NCI-H1930 (cell line): ENCODE measurements around the gene FYN.

Experiments
- DNase-seq, 2 experiments: peaks; one replicate each; lab custom pipeline; 2025; lab: John Stamatoyannopoulos, UW

FYN gene

DNA sequence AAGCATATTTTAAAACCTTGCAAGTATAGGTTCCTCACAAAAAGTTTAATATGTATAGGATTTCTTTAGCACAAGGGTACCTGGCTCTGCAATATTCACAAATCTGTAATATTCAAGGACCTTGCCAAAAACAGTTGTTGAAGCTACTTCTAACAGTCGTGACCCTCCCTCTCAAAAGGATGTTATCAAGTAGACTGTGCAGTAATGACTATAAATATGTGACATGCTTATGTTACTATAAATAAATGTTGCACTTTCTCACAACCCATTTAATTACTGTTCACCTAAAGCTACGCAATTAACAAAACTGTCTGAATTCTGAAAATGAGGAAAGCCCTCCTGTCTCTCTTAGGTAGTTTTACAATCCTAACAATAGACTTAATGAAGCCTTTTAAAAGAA, 41.8 kb downstream of the FYN start:
- DNase-seq = no peak

- no peak for DNase-seq
Measured at GRCh38 chr6:111829998-111830397, 43.3 kb downstream of the FYN start.

DNA sequence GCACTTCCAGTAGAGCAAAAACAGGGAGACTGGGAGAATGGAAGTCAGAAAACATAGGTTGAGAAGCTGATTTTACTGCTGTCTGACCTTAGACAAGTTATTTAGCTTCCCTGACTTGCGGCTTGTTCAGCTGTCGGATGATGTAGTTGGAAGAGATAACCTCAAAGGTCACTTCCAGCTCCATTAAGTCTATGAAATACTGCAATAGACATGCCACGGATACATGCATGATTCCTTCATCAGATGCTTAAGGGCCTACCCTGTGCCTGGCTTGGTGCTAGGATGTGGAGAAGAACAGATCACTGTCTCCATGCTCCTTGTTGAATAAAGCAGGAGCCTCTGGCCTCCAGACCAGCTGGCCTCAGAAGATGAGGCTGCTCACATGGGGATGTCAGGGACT, 43.7 kb downstream of the FYN start:
- no peak for DNase-seq

DNA sequence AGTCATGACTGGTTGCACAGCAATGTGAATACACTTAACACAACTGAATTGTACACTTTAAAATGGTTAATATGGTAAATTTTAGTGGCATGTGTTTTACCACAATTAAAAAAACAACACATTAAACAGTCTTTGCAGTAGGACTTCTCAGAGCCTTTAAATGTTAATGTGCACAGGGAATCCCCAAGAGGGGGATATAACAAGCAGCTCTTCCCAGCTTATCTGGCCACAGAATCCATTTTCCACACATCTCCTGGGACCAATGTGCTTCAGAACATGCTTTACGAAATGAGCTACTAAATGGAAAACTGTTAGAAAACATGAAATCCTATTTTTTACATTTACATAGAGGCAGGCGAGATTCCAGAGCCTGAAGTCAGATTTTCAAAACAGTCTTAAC, 44.4 kb downstream of the FYN start:
- no peak for DNase-seq

- no peak for DNase-seq
Measured at GRCh38 chr6:111825439-111826086, 47.7 kb downstream of the FYN start.

DNA sequence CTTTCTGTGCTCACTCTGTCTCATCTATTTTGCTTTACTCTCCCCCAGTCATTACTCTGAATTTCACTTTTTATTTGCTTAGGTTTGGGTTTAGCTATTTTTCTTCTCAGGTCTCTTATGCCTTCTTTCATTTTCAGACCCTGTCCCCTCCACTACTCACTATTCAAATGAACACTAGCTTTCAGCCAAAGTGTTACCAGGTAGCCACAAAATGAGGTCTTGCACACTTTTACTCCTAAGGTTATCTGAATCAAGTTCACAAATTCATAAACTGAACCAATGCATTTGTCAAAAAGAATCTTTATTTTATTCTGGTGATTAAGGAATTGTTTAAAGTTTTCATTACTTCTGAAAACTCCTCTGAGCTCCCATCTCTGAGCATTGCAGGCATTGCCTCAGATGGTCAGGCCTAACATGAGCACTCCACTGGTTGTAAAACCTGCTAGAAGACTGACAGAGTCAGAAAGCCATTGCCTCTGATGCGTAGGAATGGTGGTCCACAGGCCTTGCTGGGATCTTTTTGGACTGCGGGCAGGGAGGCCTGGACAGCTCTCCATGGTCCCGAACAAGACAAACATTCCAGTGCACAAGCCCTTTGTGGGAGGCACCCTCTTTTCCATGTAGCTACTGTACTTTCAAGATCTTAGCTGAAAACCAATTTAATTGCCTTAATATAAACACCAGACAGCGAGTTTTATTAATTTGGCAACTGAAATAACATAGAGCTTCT, 48.5 kb downstream of the FYN start:
- DNase-seq = no peak

DNA sequence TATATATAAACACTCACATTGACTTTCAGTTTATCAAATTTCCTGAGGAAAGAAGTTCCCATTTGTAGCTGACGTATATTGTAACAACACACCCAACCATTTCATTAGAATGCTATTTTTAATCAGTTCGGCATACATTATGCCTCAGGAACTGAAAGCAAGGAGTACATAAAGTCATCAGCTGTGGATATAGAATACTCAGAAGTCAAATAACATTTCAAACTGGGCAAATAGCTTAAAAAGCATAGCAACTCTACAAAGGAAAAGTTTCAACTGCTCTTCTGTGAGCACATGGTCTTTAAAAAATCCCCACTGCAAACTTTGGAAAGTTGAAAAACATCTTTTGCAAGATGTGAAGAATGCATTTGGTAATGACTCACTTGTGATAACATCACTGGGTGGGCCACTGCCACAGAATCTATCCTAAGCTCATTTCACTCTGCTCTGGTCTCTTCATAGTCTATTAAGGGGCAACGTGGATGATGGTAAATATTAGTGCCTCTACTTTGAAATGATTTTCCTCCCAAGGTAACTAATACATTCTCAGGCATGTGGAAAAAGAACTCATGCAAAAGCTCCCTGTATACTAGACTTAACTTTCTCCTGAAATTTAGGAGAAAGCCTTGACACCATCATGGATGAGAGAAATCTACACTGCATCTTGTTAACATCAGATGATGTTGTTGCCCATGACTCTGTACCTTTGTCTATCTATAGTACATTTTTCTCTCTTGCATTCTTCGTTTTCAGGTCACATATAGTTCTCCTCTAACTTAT, 49.2 kb downstream of the FYN start:
- DNase-seq = no peak

GRCh38 chr6:111823012-111823411, 50.2 kb downstream of the FYN start:
- no peak for DNase-seq

- no peak for DNase-seq
Measured at GRCh38 chr6:111819458-111819857, 53.8 kb downstream of the FYN start.

DNA sequence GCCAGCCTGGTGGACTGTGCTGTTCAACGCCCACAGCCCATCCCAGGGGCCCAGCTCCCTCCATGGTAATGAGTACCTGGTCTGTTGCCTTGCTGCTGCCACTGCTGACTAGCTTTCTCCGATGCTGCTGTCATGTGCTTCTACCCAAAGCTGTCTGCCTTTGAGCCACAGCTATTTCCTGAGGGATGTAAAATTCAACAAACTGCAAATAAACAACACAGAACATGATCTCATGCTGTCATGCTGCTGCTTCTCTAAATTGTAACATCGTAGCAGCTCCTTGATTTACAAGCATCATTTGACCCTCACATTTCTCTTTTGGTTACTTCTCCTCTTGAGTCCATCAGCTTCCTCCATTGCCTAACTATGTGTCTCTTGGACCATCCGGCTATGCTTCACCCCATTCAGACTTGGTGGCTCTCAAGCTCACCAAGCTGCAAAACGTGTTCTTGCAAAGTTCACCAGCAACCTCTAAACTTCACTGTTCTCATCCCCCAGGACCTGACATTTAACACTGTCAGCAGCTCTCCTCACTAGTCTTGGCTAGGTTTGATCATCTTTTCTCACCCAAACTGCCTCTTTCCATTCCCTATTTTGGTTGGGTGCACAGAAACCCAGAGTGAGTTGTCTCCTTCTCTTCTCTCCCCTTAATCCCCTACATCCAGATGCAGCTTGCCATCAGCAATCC, 54.6 kb downstream of the FYN start:
- no peak for DNase-seq

DNA sequence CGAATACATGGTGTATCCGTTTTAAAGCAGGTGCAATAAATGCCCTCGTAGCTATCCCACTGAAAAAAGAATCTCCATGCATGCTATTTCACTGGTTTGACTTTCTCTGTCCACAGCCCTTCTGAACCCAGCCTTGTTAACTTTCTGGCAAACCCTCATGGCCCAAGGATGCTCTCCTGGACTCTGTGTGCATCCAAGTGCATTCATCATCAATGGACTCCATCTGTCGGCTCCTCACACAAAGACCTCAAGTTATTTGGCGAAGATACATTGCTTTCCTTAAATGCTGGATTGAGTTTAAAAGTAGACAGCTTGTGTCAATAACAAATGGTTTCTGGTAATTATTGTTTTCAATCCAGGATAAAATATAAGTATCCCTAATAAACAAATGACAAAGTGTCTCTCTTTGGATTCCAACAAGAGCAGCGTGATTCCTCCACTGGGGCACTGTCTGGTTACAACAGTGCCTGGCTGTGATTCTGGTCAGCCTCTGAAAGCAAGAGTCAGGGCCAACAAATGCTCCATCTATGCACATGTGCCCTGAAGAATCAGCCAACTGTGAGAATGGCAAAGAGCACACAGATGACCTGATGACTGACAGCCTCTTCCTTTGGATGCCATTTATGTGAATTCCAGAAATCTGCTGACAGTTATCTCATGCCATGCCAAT, 55.7 kb downstream of the FYN start:
- DNase-seq = no peak

- DNase-seq = no peak
Measured at GRCh38 chr6:111813677-111814310, 59.5 kb downstream of the FYN start.

GRCh38 chr6:111813237-111813636, 60.0 kb downstream of the FYN start:
- no peak for DNase-seq

GRCh38 chr6:111812060-111813038, 60.9 kb downstream of the FYN start:
- DNase-seq = no peak

DNA sequence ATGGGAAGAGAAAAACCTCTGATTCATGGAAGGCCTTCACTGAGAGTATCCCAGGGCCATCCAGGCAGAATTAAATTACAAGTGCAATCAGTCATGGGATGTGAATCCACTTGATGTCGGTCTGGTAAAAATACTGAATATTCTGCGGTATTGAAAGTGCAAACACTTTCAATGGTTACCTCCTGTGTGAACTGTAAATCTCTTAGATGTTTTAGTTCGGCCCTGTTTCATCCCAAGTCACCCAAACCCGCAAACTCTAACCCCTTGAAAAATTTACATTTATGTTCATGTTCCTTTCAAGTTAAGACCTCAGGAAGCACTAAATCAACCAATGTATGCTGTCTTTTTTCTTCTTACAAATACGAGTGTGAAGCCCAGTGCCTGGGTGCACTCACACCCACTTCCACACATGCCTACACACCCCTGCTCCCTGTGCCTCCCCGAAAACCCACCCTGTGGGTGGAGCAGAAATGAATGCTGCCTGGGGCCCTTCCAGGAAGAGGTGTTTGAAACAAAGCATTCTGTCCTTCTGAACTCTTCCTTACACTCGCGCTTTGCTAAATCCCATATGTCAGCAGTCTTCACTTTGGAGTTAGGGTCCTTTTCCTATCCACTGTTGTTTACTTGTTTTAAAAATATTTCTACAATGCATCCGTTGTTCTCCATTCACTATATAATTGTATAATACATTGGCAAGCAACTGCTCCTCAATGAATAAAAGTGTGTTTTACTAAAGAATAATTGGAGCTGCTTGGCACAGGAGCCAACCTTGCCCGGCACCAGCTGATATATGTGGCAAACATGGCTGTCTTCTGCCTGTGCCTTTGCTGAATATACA, 62.7 kb downstream of the FYN start:
- DNase-seq = no peak

DNA sequence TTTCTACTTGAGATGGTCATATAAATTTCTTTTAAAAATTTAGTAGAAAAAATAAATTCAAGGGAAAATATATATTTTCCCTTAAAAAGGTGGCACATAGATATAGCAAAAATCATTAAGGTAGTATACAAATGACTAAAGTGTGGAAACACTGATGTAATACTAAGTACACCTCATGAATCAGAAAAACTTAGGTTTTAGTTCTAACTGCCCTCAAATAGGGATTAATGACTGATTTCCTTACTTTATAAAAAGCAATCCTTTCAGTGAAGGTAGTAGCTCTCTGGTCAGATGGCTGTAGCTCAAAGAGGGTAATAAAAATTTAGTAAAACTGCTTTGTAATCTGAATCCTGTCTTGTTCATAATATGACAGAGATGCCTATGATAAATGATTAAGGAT, 63.5 kb downstream of the FYN start:
- no peak for DNase-seq

DNA sequence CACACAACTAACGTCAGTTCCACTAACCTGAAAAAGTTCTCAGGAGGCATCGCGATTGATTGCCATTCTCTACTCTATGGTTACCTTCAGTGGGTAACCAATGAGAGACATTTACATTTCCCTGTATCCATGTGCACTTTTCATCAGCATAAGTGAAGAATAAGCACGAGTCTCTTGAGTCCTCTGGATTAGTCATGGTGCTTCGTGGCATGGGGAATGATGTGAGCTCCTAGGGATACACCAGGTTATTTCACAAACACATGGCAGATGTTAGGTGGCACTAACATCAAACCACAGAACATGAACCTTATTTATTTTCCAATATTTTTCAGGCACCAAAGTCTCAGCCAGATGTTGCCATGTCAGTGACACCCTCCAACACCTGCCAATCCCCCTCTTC, 64.0 kb downstream of the FYN start:
- DNase-seq = no peak

DNA sequence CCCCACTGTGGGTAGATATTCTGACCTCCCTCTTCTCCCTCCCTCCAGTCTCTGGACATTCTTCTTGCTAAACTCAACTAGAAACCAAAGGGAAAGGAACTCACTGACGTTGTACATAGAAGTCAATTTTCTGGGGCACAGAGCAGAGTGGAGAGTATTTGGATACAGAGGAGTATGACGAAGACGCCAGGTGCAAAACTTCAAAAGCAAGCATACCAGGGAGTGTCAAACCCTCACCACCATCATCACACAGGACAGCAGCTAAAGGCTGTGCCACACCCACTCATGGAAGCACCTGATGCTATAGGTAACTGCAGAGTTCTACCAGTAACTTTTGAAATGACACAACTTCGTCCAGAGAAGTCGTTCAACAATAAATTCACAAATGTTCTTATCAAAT, 64.8 kb downstream of the FYN start:
- DNase-seq = no peak
